Embryonic facial prominence (tissue), 1 donor: Measurements from ENCODE around the gene COL6A3.
A peak's percentile ranks its signal among the peaks of the same experiment; 100 is the strongest.

Experiments
- DNase-seq: peaks from one replicate; pipeline ENCODE4 v3.0.0-alpha.2; 2016; ENCODE audit errors: extremely low spot score

Gene COL6A3

DNA sequence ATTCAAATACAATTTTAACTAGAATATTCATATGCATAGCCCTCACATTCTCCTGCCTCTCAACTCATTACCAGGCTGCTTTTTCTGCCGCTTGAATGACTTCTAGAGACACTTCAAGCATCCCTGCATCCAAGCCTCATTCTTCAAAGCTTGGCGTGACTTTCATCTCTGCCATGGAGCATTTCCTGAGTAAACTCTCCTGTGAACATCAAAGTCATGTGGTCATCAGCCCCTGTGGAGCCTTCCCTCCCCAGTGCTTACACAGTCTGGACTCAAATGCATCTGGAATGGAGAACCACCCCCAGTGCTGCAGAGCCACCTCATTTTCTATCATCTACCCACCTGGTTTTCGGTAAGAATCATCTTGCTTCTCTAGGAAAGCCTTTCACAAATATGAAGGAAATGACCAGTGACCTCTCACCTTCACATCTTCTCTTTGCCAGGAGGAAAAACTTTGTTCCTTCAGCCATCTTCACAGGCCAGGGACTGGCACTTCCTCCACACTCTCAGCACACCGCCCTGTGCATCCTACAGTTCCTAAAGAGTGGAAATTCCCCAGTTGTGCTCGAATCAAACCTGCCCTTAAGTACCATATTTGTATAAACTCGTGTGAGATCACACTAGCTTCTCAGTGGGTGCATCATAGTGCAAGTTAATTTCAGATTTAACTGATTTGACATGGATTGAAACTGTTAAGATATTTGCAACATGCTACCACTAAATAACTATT, 116.4 kb downstream of the COL6A3 start:
- DNase-seq = no peak

DNA sequence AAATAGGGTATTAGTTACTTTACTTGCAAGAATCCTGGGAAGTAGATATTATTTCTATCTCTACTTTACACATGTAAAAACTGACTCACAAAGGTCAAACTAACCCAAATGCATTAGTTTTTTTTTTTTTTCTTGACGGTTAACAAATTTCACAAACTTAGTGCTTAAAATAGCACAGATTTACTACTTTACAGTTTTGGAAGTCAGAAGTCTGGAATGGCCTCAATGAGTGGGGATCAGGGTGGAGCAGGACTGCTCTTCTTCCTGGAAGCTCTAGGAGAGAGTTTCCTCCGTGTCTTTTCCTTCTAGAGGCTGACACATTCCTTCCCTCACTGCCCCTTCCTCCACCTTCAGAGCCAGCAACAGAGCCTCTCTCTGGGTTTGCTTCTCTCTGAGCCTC, 117.2 kb downstream of the COL6A3 start:
- no peak for DNase-seq

DNA sequence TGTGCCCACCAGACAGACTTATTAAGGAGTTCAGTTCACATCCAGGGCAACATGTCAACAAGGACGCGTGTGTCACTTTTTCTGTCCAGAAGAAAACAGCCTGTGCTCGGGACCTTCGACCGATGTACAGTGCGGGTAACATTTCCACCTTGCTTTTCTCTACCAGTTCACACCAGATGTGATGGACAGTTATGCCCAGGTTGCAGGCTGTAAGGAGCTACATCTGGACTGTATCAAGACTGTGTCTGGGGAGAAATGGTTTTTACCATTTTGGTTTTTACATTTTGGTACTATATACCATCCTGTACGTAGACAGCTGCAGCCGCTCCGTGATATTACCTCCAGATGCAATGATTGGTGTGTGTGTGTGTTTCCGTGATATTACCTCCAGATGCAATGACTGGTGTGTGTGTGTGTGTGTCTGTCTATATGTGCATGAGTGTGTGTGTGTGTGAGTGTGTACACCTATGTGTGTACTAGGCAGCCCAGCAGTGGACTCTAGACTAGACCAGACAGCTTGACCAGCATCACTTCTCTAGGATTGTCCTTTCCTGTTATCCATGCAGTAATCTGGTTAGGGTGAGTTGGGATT, 118.0 kb downstream of the COL6A3 start:
- no peak for DNase-seq

DNA sequence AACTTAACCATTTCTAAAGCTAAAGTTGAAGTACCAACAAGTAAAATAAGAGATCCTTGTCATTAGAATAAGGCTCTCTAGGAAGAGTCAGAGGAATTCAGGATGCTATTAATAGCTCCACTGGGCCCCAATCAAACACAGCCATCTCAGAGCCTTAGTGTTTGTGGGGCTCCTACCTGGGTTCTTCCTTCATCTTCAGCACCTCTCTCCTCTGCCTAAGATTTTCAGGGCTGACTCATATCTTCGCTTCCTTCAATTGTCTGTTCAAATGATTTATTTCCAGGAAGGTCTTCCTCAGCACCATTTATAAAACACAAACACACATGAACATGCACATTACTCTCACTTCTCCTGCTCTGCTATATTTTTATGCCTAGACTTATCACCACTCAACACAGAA, 119.5 kb downstream of the COL6A3 start:
- no peak for DNase-seq

DNA sequence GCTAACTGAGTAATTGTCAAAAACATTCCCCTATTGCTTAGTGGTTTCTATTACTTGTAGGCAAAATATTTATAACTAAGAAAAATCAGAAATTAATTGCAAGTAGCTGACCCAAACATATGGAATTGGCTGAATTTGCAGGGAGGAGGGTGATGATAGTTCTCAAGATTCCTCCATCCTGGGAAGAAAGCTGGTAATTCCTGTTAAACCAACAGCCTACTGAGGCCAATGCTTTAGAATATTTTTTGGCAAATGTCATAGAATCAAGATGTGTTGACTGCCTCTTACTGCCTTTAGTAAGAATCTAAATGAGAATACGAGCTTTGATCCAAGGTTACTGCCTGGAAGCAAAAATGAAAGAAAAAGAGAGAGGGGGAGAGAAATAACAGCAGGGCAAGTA, 120.0 kb downstream of the COL6A3 start:
- DNase-seq = no peak

DNA sequence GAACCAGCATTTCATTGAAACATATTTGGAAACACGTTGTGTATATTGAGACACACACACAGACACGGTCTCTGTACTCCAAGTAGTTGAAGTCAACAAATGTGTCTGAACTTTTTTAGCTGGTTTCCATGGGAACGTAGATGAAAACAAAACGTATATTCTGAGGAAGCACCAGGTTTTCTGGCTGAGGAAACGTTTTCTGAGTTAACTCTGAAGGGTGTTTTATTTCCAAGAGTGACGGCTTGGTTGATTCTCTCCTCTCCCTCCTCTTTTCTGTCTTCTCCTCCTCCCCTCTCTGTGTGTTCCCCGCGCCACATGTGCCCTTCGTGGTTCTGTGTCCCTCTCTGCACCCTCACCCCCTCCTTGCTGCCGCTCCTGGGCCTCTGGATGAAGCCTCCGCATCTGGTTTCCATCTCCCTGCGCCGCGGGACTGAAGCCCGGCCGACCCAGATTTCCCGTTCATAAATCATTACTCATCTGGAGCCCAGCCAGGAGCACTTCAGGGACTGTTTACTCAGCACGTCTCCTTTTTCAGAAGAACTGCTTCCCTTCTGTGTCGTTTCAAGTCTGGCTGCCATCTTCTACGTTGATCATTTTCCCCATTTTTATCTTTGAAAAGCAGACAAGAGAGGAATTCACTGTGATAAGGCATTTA, 122.7 kb downstream of the COL6A3 start:
- peak; percentile 99 for DNase-seq

DNA sequence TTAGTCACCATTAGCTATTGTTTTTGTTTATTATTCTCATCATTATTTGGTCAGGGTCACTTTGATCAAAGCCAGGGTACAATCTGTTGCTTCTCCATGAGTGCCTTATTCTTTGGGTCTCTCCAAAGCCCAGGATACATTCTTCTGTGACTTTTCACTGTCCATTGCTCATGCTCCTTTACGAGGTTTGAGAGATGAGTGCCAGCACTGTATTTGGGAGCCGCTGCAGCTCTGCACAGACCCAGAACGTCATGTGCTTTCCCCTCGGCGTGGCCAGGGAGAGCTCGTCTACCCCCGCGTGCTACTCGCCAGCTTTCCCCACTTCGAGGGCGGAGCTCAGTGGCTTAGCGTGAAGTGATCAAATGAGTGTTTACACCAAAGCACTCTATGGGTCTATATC, 123.7 kb downstream of the COL6A3 start:
- DNase-seq = no peak

DNA sequence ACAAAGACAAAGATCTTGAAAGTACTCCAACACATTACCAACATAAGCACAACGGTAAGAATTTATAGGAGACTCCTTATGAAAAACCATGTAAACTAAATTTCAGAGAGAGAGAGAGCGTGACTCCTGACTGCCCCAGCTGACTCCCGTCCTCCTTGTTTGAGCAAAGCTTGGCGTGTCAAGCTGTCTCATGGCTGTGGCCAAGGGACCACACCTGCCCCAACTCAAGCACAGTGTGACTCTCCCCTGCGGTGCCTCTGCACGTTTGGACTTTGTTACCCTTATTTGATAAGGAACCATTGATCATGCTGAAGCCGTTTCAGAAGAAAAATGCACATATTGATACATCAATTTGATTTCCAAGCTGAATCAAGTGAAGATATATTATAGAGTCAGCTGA, 124.8 kb downstream of the COL6A3 start:
- DNase-seq = no peak

DNA sequence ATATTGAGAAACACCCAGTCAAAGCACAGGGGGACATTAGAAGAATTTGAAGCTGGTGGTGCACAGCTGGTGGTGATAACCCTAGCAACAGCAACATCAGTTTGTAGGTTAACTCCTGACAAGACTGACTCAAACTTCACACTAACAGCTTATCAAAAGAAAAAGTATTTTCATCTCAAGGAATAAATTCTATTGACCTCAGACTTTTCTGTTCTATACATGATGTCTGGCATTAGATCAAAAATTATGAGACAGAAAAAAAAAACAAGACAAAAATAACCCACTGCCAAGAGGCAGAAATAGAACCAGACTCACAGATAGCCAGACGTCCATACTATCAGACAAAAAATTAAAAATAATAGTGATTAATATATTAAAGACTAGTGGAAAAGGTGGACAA, 126.1 kb downstream of the COL6A3 start:
- DNase-seq = no peak

DNA sequence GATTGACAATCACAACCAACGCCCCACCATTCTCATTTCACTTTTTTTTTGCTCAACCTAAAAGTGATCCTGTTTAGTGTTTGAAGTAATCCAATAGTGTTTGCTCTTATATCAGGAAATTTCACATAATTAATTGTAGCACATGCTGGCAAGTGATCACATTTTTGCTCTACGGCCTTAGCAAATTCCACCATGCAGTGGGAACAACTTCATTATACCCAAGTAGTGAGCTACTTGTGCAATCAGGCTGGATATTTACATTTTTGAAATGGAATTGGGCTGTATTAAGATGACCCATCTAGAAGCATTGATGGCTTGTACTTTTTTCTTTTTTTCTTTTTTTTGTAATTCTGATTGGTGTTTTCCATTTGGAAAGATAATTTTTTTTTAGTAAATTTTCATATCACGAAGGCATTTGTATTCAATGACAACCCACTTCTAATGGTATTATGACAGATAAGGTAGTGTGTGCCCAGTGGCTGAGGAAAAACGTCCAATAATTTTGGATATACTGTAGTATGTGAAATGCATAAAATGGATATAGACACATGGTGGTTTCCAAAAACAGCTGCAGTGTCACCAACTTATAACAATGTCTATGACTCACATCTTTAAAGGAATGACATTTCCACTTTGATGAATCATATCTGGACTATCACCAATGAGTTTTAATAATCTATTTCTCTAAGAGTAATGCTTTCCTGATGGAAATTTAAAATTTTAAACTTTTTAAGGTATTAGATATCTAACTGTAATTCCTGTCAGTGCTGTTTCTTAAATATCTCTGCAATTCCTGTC, 130.6 kb downstream of the COL6A3 start:
- no peak for DNase-seq

DNA sequence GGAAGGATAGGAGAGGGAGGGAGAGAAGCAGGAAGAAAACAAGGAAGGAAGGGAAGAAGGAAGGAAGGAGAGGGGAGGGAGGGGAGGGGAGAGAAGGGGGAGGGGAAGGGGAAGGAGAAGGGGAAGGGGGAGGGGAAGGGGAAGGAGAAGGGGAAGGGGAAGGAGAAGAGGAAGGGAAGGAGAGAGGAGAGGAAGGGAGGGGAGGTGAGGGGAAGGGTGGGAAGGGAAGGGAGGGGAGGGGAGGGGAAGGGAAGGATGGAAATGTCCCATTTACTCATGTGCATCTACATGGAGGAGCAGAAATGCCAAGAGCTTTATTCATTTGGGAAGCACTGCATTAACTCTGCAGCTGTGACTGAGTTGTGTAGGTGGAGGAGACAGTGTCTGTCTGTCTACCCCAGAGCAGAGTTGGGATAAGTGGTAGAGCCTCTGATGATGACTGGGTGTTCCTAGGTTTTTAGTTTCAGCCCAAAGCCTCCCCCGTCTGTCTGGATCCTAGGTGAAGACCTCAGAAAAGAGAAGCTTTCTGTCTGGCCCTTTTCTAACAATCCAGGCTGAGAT, 131.3 kb downstream of the COL6A3 start:
- no peak for DNase-seq

DNA sequence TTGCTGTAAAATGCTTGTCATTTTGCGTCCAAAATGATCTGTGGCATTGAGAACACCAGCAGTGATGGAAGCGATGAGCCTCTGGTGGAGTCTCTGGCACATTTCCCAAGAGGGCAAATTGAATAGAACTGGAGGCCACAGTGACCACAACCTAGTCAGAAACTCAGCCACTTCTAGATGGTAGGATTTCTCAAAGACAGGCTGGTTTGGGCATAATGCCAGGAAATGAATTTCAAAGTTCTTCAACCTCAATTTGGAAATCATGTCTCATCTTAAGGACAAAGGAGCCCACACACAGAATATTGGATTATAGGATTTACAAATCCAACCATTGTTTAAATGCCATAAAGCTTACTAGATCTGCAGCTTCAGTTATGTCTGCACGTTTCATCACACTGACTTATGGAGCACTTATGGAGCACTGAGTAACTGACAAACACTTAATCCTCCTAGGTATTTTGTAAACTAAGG, 132.1 kb downstream of the COL6A3 start:
- no peak for DNase-seq

DNA sequence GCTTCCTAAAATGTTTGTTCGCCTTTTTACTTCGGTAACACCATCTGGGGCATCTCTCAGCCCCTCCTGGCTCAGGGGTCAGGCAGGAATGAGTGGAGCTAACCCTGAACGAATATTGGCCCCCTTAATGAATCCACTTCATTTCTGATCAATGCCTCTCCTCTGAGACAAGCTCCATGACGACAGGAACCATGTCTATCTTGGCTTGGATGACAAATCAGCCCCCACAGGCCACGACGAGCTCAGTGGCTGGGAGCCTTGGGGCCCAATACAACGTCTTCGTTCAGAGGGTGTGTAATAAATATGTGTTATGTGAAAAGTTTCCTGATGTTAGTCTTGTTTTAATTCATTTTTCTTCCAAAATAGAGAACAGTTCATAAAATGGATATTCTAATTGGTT, 133.0 kb downstream of the COL6A3 start:
- no peak for DNase-seq

DNA sequence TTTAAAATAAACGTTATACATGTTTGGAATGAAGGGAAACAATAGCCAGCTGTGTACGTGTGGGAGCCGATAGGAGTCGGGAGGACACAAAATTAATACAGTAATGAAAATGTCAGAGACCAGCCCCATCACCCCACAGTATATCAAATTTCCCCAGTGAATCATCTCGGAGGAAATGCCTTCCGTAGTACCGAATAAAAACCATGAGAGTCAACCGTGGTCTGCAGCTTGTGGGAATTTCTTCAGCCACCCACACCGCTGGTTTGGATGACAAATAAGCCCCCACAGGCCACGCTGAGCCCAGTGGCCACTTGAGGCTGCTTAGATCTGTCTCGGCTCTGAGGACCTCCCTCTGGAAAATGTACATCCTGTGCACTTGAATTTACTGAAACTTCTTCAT, 133.7 kb downstream of the COL6A3 start:
- no peak for DNase-seq

DNA sequence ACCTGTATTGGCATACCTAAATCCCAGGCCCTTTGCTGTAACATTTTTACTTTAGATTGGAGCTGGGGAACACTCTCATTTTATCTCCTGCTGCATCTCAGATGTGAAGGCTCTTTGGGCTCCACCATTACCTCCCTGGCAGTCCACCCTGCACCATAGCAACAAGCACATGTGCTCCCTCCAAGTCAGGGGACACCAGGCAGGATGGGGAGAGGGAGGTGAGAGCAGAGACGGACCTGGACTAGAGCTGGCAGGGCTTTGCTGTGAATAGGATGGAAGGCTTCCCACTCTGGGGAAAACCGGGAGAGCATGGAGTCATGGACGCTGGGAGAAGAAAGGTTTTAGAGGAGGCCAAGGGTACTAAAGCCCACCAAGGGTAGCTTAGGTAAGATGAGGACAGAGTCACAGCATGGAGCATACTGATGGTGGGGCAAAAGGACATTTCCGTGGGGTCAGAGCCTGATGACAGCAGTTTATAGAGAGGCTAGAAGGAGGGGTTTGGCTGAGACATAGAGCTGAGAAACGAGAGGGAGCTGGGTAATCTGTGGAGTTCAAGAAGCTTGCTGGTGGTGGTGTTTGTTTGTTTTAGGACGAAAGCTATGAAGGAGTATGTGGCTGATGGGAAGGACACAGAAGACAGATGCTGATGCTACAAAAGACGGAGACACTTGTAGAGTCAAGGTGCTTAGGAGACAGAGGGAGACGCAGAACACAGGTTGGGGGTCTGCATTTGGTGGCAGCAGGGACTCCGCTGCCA, 134.8 kb downstream of the COL6A3 start:
- DNase-seq = no peak

DNA sequence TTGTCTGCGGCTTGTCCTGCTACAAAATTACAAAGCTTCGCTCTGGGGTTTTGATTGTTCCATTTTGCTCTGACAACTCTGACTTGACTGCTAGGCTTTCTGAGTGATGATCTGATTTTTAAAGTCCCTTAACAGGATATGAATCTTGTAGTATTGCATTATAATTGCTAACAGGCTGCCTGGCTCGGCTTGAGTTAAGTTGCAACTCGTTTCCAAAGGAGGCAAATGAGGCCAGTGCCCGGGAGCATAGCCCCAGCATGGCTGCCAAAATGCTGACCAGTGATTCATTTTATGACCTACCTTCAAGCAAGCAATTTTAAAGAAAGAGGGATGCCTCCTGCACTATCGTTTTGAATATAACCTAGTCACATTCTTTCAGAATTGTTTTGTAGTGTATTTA, 135.4 kb downstream of the COL6A3 start:
- DNase-seq = no peak

DNA sequence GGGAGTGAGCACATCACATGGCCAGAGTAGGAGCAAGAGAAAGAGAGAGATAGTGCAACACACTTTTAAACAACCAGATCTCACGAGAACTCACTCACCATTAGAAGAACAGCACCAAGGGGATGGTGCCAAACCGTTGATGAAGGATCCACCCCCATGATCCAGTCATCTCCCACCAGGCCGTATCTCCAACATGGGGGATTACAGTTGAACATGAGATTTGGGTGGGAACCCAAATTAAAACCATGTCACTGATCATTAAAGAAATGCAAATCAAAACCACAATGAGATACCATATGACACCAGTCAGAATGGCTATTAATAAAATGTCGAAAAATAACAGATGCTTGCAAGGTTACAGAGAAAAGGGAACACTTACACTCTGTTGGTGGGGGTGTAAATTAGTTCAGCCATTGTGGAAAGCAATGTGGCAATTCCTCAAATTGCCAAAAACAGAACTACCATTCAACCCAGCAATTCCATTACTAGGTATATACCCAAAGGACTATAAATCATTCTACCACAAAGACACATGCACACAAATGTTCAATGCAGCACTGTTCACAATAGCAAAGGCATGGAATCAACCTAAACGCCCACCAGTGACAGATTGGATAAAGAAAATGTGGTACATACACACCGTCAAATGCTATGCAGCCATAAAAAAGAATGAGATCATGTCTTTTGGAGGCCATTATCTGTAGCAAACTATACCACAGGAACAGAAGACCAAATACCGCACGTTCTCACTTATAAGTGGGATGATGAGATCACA, 137.1 kb downstream of the COL6A3 start:
- no peak for DNase-seq
